A549 (cell line): ENCODE measurements around the gene MESP2. TPM values are rescaled to one million over a fixed set of nuclear protein-coding genes. Genes with fewer than 3 reads are reported as not detected.

Source experiments
- ATAC-seq, 2 experiments: fragments of 200-7000 bp in 1 of 2; fragments of >200 bp in 1 of 2; cut with Nextera tagmentation in 1 of 2; cut with Tn5 transposase in 1 of 2; 3 replicates each; pipeline versions ENCODE4 v1.8.0 to v1.9.1; 2018 to 2020; ENCODE audit warnings: mild to moderate bottlenecking in 1 of 2, moderate library complexity in 1 of 2
- CTCF ChIA-PET: fragments of 300-600 bp; sonication (Branson Sonifier 250); formaldehyde crosslinking; extraction: SDS; loops from one replicate; lab custom pipeline; 2021; ENCODE audit warnings: antibody characterized with exemption, inconsistent platforms; lab: Yijun Ruan, JAX
- POLR2A ChIA-PET: fragments of 350-600 bp; formaldehyde crosslinking; extraction: SDS; loops from one replicate; lab custom pipeline; 2021; ENCODE audit warnings: antibody characterized with exemption, inconsistent platforms; lab: Yijun Ruan, JAX
- DNase-seq, 2 experiments: peaks; one replicate each; pipeline versions ENCODE4 v3.0.0 to v3.0.0-alpha.2; 2011 to 2016; ENCODE audit warnings: low read depth in 1 of 2, low spot score in 1 of 2
- FAIRE-seq: peaks from 2 replicates; lab custom pipeline; 2011; peaks lifted over from hg19 to GRCh38; lab: Jason Lieb, UNC
- H3K27ac ChIP-seq, 2 experiments: fragments of >200 bp; sonication (Bioruptor Twin); formaldehyde crosslinking; 3 replicates each; pipeline ENCODE4 v1.5.1; 2016 to 2017
- H3K4me1 ChIP-seq: fragments of >200 bp; sonication (Bioruptor Twin); formaldehyde crosslinking; 3 replicates; pipeline ENCODE4 v1.6.1; 2016
- H3K4me2 ChIP-seq: fragments of >200 bp; sonication (Bioruptor Twin); formaldehyde crosslinking; 3 replicates; pipeline ENCODE4 v1.6.1; 2016
- H3K4me3 ChIP-seq: fragments of >200 bp; sonication (Bioruptor Twin); formaldehyde crosslinking; 3 replicates; pipeline ENCODE4 v1.5.1; 2016
- H3K9me3 ChIP-seq: fragments of >200 bp; sonication (Bioruptor Twin); formaldehyde crosslinking; 3 replicates; pipeline ENCODE4 v1.6.1; 2016
- BCL3 ChIP-seq: fragments of >200 bp; sonication (Bioruptor Twin); formaldehyde crosslinking; IDR thresholded peaks from 3 replicates; pipeline ENCODE4 v1.6.1; 2016
- CBX2 ChIP-seq: fragments of 200-600 bp; sonication (generic); IDR thresholded peaks from 2 replicates; pipeline ENCODE4 v1.6.1; 2016; ENCODE audit warnings: low read depth, mild to moderate bottlenecking, borderline replicate concordance
- CEBPB ChIP-seq, 2 experiments: fragments of >200 bp in 1 of 2; sonication (Bioruptor Twin) in 1 of 2; formaldehyde crosslinking in 1 of 2; IDR thresholded peaks; 2 replicates each; pipeline ENCODE4 v1.6.1; 2012 to 2016
- CHD4 ChIP-seq: fragments of 200-600 bp; sonication (generic); IDR thresholded peaks from 2 replicates; pipeline ENCODE4 v1.6.1; 2016; ENCODE audit warnings: antibody characterized with exemption, mild to moderate bottlenecking, borderline replicate concordance
- CTCF ChIP-seq: fragments of >200 bp; sonication (Bioruptor Twin); formaldehyde crosslinking; IDR thresholded peaks from 3 replicates; pipeline ENCODE4 v1.5.1; 2016
- EHF ChIP-seq: fragments of 250-450 bp; sonication (Bioruptor Pico); IDR thresholded peaks from 2 replicates; pipeline ENCODE4 v1.5.0; 2020; ENCODE audit warnings: mild to moderate bottlenecking
- EHMT2 ChIP-seq: fragments of 200-600 bp; sonication (generic); IDR thresholded peaks from 2 replicates; pipeline ENCODE4 v1.6.1; 2016; ENCODE audit warnings: antibody characterized with exemption, low read depth, mild to moderate bottlenecking, moderate library complexity
- ELK1 ChIP-seq: fragments of 150-350 bp; IDR thresholded peaks from 2 replicates; pipeline ENCODE4 v1.6.1; 2014; ENCODE audit warnings: low read depth, mild to moderate bottlenecking, low read length
- EP300 ChIP-seq, 2 experiments: fragments of >200 bp; sonication (Bioruptor Twin); formaldehyde crosslinking; IDR thresholded peaks; 2 replicates in 1 of 2; 3 replicates in 1 of 2; pipeline ENCODE4 v1.6.1; 2016 to 2017
- ESRRA ChIP-seq: fragments of 150-350 bp; IDR thresholded peaks from 2 replicates; pipeline ENCODE4 v1.6.1; 2014; ENCODE audit warnings: mild to moderate bottlenecking, low read length, borderline replicate concordance
- HDAC2 ChIP-seq: fragments of 200-600 bp; sonication (generic); IDR thresholded peaks from 2 replicates; pipeline ENCODE4 v1.6.1; 2016
- HOXB13 ChIP-seq: fragments of 250-450 bp; sonication (Bioruptor Pico); IDR thresholded peaks from 2 replicates; pipeline ENCODE4 v1.5.0; 2020; ENCODE audit warnings: low read depth, mild to moderate bottlenecking, moderate library complexity
- HOXB5 ChIP-seq: fragments of 250-450 bp; sonication (Bioruptor Pico); IDR thresholded peaks from 2 replicates; pipeline ENCODE4 v1.5.0; 2020; ENCODE audit warnings: mild to moderate bottlenecking, moderate library complexity
- JUNB ChIP-seq: fragments of >200 bp; sonication (Bioruptor Twin); formaldehyde crosslinking; IDR thresholded peaks from 2 replicates; pipeline ENCODE4 v1.6.1; 2016
- MAFK ChIP-seq: fragments of 450-650 bp; IDR thresholded peaks from 2 replicates; pipeline ENCODE4 v1.6.1; 2014; ENCODE audit not compliant: partially characterized antibody
- RAD21 ChIP-seq, 2 experiments: fragments of >200 bp in 1 of 2; sonication (Bioruptor Twin) in 1 of 2; formaldehyde crosslinking in 1 of 2; IDR thresholded peaks in 1 of 2; conservative IDR thresholded peaks in 1 of 2; 2 replicates in 1 of 2; 3 replicates in 1 of 2; pipeline ENCODE4 v1.6.1; 2012 to 2018; ENCODE audit warnings: inconsistent platforms in 1 of 2
- RARB ChIP-seq: fragments of 250-450 bp; sonication (Bioruptor Pico); IDR thresholded peaks from 2 replicates; pipeline ENCODE4 v1.8.0; 2021; ENCODE audit warnings: mild to moderate bottlenecking, moderate library complexity
- RCOR1 ChIP-seq: fragments of 150-350 bp; IDR thresholded peaks from 2 replicates; pipeline ENCODE4 v1.6.1; 2014; ENCODE audit warnings: antibody characterized with exemption, low read length, low read depth
- RFX5 ChIP-seq: fragments of 450-650 bp; IDR thresholded peaks from 2 replicates; pipeline ENCODE4 v1.7.1; 2014; ENCODE audit warnings: antibody characterized with exemption, mild to moderate bottlenecking, moderate library complexity
- TFCP2L1 ChIP-seq: fragments of 250-450 bp; sonication (Bioruptor Pico); IDR thresholded peaks from 2 replicates; pipeline ENCODE4 v1.5.0; 2021; ENCODE audit warnings: mild to moderate bottlenecking
- ZC3H11A ChIP-seq: fragments of 450-650 bp; IDR thresholded peaks from 2 replicates; pipeline ENCODE4 v1.6.1; 2014; ENCODE audit warnings: antibody characterized with exemption, mild to moderate bottlenecking
- ZFP36 ChIP-seq: fragments of 450-650 bp; IDR thresholded peaks from 2 replicates; pipeline ENCODE4 v1.6.1; 2014; ENCODE audit warnings: borderline replicate concordance; ENCODE audit not compliant: partially characterized antibody
- WGBS: methylation state at CpG from one replicate; pipeline ENCODE4 v1.1.6; 2017; ENCODE audit errors: missing lambda C conversion rate; 5-methylcytosine and 5-hydroxymethylcytosine counted together
- polyA plus RNA-seq, 4 experiments: library from polyadenylated mRNA; depleted of rRNA in 3 of 4; stranded (reverse); fragments of >200 nt; fragmentation: RNase III in 1 of 4; extraction: RNeasy Plus Mini Kit Qiagen cat#74134 plus additional on column Dnase treatment in 1 of 4; gene quantifications; 2 replicates in 3 of 4; 3 replicates in 1 of 4; pipeline ENCODE4 v1.2.3, GENCODE V29; 2011 to 2017
- TF ChIP-seq, protein P1 (sequence below): IDR thresholded peaks from 2 replicates; pipeline ENCODE4 v1.6.1; 2012

The MESP2 gene
- polyA plus RNA-seq, 2 of the 4 experiments (the other 2 are of a cell fraction), result 0.22 to 0.57 TPM

DNA sequence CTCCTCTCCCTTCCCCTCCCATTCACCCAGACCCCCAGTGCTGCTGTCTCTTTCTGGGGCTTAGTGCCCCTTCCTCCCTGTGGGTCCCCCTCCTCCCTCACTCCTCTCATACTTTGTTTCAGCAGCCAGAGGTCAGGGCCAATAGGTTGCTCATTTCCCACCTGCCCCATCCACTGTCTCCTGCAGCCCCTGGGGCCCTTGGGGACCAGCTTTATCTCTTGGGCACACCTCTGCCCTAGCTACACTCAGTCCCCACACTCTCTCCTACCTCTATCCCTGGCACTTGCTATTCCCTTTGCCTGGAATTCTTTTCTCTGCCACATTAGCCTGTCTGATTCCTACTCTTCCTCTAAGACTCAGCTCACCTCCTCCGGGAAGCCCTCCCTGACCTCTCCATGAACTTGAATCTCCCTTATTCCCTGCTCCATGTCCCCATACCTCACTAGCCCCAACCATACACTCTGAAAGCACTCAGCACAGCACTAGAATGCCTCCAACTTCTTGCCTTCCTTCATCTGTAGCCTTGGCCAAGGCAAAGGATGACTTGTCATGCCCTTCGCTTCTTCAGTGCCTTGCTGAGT, 23.9 kb downstream of the MESP2 start:
- no peak for ATAC-seq
- Histone ChIP-seq H3K27ac (no peak overlapping the region), H3K9me3 (no peaks in the 10 kb centered on the region), H3K4me3 (no peak overlapping the region), H3K4me1 (peaks cover 18% of the 10 kb centered on the region; the same call in 2 of the 3 replicates), H3K4me2 (no peak overlapping the region)
- no peak for DNase-seq
- ChIA-PET POLR2A (no interaction called here), CTCF (interaction anchor here (0.6 to 2.9 kb wide), 4 partner anchors 12 to 99 kb away, joined by 3 to 22 read pairs (median 3); no protein-coding TSS in a partner anchor)
- FAIRE-seq, result no peak
- TF ChIP-seq HOXB13 (CRISPR knock-in tag) (no peak), ESRRA (no peak), RAD21 (conservative IDR thresholded peaks at IDR 0.05 in 1 of 2, IDR thresholded peaks at IDR 0.05 in 1 of 2) (no peak), ZFP36 (peak; percentile 91)
- 86% methylated on average over 2 of the region's 2 CpGs for WGBS

DNA sequence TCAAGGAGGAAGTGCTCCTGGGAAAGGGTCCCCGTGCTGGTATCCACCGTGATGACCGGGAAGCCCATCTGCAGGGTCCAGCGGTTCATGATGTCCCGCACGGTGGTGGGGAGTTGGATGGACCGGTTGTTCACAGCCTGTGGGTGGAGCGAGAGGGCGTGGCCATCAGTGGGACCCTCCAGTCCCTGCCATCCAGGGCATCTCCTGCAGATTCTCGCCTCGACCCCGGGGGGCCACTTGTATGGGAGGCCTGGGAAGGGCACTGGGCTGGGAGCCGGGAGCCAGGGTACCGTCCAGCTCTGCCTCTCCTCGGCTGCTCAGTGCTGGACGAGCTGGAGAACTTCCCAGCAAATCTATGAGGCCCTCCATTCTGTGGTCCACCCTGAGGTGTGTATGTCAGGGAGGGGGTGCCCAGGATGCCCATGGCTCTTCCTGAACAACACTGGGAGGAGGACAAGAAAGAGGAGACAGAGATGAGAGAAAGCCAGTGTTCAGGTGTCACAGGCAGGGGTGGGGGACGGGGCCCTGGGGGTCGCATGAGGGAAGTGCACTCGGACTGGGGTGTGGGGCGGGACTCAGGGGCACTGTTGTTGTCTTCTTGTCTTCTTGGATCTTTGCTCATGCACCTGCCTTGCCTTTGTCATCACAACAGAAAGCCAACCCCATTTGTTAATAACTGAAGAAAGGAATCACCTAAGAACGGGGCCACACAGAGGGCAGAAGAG, 25.5 kb downstream of the MESP2 start:
- TF ChIP-seq TFCP2L1 (no peak), JUNB (no peak), RCOR1 (no peak), EHMT2 (no peak), CHD4 (no peak), ESRRA (no peak), RARB (CRISPR knock-in tag) (no peak)
- Histone ChIP-seq H3K4me2 (no peak overlapping the region), H3K4me3 (no peak overlapping the region), H3K4me1 (peaks cover 15% of the 10 kb centered on the region; the same call in 2 of the 3 replicates), H3K9me3 (no peaks in the 10 kb centered on the region), H3K27ac (no peak overlapping the region)
- FAIRE-seq (no peak), DNase-seq (no peak), ATAC-seq (no peak)
- ChIA-PET CTCF (interaction anchor here (1.3 to 3.0 kb wide), 4 partner anchors 9 to 41 kb away, joined by 3 to 20 read pairs (median 4); no protein-coding TSS in a partner anchor), POLR2A (no interaction called here)
- 81% methylated on average over 21 of the region's 21 CpGs for WGBS

DNA sequence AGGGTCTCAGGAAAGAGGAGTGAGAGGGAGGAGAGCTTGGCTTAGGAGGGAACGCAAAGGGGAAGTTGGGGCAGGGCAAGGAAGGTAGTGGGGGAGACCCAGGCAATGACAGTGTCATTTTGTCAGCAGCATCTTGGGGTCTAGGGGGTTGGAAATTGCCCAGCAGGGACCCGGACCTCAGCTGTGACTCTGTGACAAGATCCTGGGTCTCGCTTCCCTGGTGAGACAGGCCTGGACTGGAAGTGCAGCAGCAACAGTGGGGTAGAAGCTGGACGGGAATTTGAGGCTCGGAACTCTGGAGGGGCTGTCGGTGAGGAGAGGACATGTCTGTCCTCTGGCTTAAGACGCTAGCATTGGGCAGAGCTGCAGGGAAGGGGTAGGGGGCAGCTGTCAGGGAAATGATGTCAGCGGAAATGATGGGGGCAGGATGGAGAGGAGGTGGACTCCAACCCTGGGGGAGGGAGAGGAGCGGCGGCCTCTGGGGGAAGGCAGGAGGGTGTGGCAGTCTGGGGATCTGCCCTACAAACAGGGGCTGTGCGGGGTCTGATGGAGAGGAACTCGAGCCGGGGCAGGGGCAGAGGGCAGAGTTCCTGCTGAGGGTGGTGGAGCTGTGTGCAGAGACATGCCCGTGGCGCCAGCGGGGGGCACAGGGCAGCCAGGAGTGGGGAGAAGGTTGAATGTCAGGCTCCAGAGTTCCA, 26.2 kb downstream of the MESP2 start:
- WGBS, result 72% methylated on average over 16 of the region's 16 CpGs
- Histone ChIP-seq H3K4me1 (peaks cover 21% of the 10 kb centered on the region; the same call in 2 of the 3 replicates), H3K9me3 (no peaks in the 10 kb centered on the region), H3K27ac (0 out of 6 replicates have a peak overlapping the region, but pooled peaks of 1 of the 2 experiments have one; percentile 1), H3K4me3 (no peak overlapping the region), H3K4me2 (no peak overlapping the region)
- FAIRE-seq (no peak), ATAC-seq (no peak; a peak in 1 of 6 replicates), DNase-seq (no peak)
- TF ChIP-seq ELK1 (no peak), EP300 (IDR thresholded peaks at IDR 0.05) (no peak), BCL3 (no peak), CEBPB (IDR thresholded peaks at IDR 0.05) (no peak), MAFK (no peak), ESRRA (no peak), RFX5 (no peak), HOXB5 (CRISPR knock-in tag) (no peak), CBX2 (no peak), CTCF (no peak), HDAC2 (no peak), ZC3H11A (no peak), EHF (CRISPR knock-in tag) (no peak)
- TF ChIP-seq, protein P1, sequence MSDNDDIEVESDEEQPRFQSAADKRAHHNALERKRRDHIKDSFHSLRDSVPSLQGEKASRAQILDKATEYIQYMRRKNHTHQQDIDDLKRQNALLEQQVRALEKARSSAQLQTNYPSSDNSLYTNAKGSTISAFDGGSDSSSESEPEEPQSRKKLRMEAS, result no peak
- POLR2A ChIA-PET, result no interaction called here
- CTCF ChIA-PET, result interaction anchor here (1.0 to 3.0 kb wide), 5 partner anchors 11 to 72 kb away, joined by 3 to 20 read pairs (median 4); no protein-coding TSS in a partner anchor
